Measurements from ENCODE around the gene IFI30. TPM values are rescaled to one million over a fixed set of nuclear protein-coding genes. Genes with fewer than 3 reads are reported as not detected.

IFI30 gene
- total and polyA plus RNA-seq, 4 donors: 205 to 1,883 (median 526) TPM

DNA sequence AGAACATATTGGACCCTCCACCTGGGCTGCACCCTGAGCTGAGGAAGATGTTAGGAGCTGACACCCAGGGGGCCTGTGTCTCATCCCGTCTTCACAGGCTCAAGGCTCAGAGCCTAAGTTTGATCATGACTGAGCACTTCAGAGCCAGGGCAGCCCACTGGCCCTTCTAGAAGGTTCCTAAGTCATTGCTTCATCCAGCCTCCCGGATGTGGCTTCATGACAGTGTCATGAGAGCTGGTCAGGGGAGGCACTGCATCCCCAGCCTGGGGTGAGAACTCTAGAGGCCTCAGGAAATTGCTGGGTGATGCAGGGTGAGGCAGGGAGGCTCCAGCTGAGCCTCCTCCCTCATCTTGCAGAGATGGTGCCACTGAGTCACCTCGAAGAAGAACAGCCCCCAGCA, 45.6 kb upstream of the IFI30 start:
- 49 to 69% methylated on average over 3 of the region's 3 CpGs for WGBS, 2 donors
- Histone ChIP-seq H3K9ac (ENCODE audit: insufficient read depth in 1 of 2, low read length in 2 of 2) (no peak overlapping the region), H3K4me1 (ENCODE audit: control insufficient read depth in 5 of 5, insufficient read depth in 5 of 5, low read length in 5 of 5) (no peaks in the 10 kb centered on the region), H3K9me3 (ENCODE audit: control insufficient read depth in 4 of 4, insufficient read depth in 3 of 4, low read length in 3 of 4) (peaks cover 0 to 4% (median 0%) of the 10 kb centered on the region in 4 donors), H3K36me3 (ENCODE audit: control insufficient read depth in 4 of 4, insufficient read depth in 4 of 4, low read length in 4 of 4) (peaks cover 0 to 37% (median 14%) of the 10 kb centered on the region in 4 donors), H3K27ac (ENCODE audit: low read depth in 1 of 2, low read length in 1 of 2) (no peak overlapping the region), H3K27me3 (ENCODE audit: control insufficient read depth in 3 of 3, insufficient read depth in 3 of 3, low read length in 2 of 3) (no peaks in the 10 kb centered on the region), H3K4me3 (no peak overlapping the region)
- DNase-seq (no peak), ATAC-seq (ENCODE audit: insufficient read depth, low FRiP score) (no peak)
- TF ChIP-seq, protein P1, sequence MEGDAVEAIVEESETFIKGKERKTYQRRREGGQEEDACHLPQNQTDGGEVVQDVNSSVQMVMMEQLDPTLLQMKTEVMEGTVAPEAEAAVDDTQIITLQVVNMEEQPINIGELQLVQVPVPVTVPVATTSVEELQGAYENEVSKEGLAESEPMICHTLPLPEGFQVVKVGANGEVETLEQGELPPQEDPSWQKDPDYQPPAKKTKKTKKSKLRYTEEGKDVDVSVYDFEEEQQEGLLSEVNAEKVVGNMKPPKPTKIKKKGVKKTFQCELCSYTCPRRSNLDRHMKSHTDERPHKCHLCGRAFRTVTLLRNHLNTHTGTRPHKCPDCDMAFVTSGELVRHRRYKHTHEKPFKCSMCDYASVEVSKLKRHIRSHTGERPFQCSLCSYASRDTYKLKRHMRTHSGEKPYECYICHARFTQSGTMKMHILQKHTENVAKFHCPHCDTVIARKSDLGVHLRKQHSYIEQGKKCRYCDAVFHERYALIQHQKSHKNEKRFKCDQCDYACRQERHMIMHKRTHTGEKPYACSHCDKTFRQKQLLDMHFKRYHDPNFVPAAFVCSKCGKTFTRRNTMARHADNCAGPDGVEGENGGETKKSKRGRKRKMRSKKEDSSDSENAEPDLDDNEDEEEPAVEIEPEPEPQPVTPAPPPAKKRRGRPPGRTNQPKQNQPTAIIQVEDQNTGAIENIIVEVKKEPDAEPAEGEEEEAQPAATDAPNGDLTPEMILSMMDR (IDR thresholded peaks at IDR 0.05; ENCODE audit: control extremely low read depth, extremely low read depth): no peak

GRCh38 chr19:18128805-18129204, 44.8 kb upstream of the IFI30 start:
- H3K4me3 ChIP-seq: no peak overlapping the region
- H3K9ac ChIP-seq (ENCODE audit: insufficient read depth in 1 of 2, low read length in 2 of 2): no peak overlapping the region
- ATAC-seq (ENCODE audit: insufficient read depth, low FRiP score) (no peak), DNase-seq (no peak)
- H3K27ac ChIP-seq (ENCODE audit: low read depth in 1 of 2, low read length in 1 of 2): no peak overlapping the region
- H3K36me3 ChIP-seq (ENCODE audit: control insufficient read depth in 4 of 4, insufficient read depth in 4 of 4, low read length in 4 of 4): peaks cover 0 to 33% (median 11%) of the 10 kb centered on the region in 4 donors
- H3K27me3 ChIP-seq (ENCODE audit: control insufficient read depth in 3 of 3, insufficient read depth in 3 of 3, low read length in 2 of 3): no peaks in the 10 kb centered on the region
- no peaks in the 10 kb centered on the region for H3K4me1 ChIP-seq (ENCODE audit: control insufficient read depth in 5 of 5, insufficient read depth in 5 of 5, low read length in 5 of 5)
- TF ChIP-seq, protein P1 (IDR thresholded peaks at IDR 0.05; ENCODE audit: control extremely low read depth, extremely low read depth): no peak
- peaks cover 0 to 4% (median 0%) of the 10 kb centered on the region in 4 donors for H3K9me3 ChIP-seq (ENCODE audit: control insufficient read depth in 4 of 4, insufficient read depth in 3 of 4, low read length in 3 of 4)
- WGBS, 2 donors: 95 to 97% methylated on average over 12 of the region's 12 CpGs

- no peak for DNase-seq
- H3K4me3 ChIP-seq: no peak overlapping the region
- no peaks in the 10 kb centered on the region for H3K4me1 ChIP-seq (ENCODE audit: control insufficient read depth in 5 of 5, insufficient read depth in 5 of 5, low read length in 5 of 5)
- peaks cover 0 to 39% (median 9%) of the 10 kb centered on the region in 4 donors for H3K36me3 ChIP-seq (ENCODE audit: control insufficient read depth in 4 of 4, insufficient read depth in 4 of 4, low read length in 4 of 4)
- H3K27ac ChIP-seq (ENCODE audit: low read depth in 1 of 2, low read length in 1 of 2): no peak overlapping the region
- no peaks in the 10 kb centered on the region for H3K27me3 ChIP-seq (ENCODE audit: control insufficient read depth in 3 of 3, insufficient read depth in 3 of 3, low read length in 2 of 3)
- WGBS, 2 donors: 95 to 97% methylated on average over 21 of the region's 21 CpGs
- ATAC-seq (ENCODE audit: insufficient read depth, low FRiP score): no peak
- H3K9me3 ChIP-seq (ENCODE audit: control insufficient read depth in 4 of 4, insufficient read depth in 3 of 4, low read length in 3 of 4): peaks cover 0 to 4% (median 0%) of the 10 kb centered on the region in 4 donors
- TF ChIP-seq, protein P1 (IDR thresholded peaks at IDR 0.05; ENCODE audit: control extremely low read depth, extremely low read depth): no peak
- H3K9ac ChIP-seq (ENCODE audit: insufficient read depth in 1 of 2, low read length in 2 of 2): no peak overlapping the region
Observed at GRCh38 chr19:18130523-18131242, 42.9 kb upstream of the IFI30 start.
